ENCODE measurements around the gene CRX.
A peak's percentile ranks its signal among the peaks of the same experiment; 100 is the strongest.

GRCh38 chr19:47794526-47794925 is 27.2 kb upstream of the CRX start:
- TF ChIP-seq, protein P1, sequence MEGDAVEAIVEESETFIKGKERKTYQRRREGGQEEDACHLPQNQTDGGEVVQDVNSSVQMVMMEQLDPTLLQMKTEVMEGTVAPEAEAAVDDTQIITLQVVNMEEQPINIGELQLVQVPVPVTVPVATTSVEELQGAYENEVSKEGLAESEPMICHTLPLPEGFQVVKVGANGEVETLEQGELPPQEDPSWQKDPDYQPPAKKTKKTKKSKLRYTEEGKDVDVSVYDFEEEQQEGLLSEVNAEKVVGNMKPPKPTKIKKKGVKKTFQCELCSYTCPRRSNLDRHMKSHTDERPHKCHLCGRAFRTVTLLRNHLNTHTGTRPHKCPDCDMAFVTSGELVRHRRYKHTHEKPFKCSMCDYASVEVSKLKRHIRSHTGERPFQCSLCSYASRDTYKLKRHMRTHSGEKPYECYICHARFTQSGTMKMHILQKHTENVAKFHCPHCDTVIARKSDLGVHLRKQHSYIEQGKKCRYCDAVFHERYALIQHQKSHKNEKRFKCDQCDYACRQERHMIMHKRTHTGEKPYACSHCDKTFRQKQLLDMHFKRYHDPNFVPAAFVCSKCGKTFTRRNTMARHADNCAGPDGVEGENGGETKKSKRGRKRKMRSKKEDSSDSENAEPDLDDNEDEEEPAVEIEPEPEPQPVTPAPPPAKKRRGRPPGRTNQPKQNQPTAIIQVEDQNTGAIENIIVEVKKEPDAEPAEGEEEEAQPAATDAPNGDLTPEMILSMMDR (IDR thresholded peaks at IDR 0.05): 0 out of 3 replicates have a peak, but pooled peaks have one; percentile 9
- no peak for TF ChIP-seq EP300 (IDR thresholded peaks at IDR 0.05)
- TF ChIP-seq USF2 (IDR thresholded peaks at IDR 0.05): no peak
- TF ChIP-seq POLR2AphosphoS2 (conservative IDR thresholded peaks at IDR 0.05; ENCODE audit: low read length): no peak
- no peak for TF ChIP-seq JUN (IDR thresholded peaks at IDR 0.05)

All from A549 (cell line).